Upper lobe of left lung (tissue), 4 donors: Measurements from ENCODE around the gene ZNRF1.

ENCODE experiments used
- CTCF ChIP-seq, 6 experiments: fragments of 450-650 bp in 4 of 6; fragments of 200-600 bp in 2 of 6; sonication (generic) in 2 of 6; IDR thresholded peaks; one replicate each; pipeline ENCODE4 v1.5.1; 2016 to 2019; ENCODE audit warnings: antibody characterized with exemption in 6 of 6
- EP300 ChIP-seq, 4 donors: sonication (generic); formaldehyde crosslinking; IDR thresholded peaks; one replicate each; pipeline ENCODE4 v1.5.1; 2017; ENCODE audit warnings: antibody characterized with exemption in 4 of 4, control low read depth in 2 of 4
- POLR2A ChIP-seq, 4 donors: fragments of 450-650 bp; IDR thresholded peaks; one replicate each; pipeline ENCODE4 v1.5.1; 2016 to 2017; ENCODE audit warnings: antibody characterized with exemption in 4 of 4, mild to moderate bottlenecking in 2 of 4

- peak in 1 of 6 experiments; percentile 18 for TF ChIP-seq CTCF (IDR thresholded peaks at IDR 0.05)
- no peak for TF ChIP-seq POLR2A (IDR thresholded peaks at IDR 0.05)
- no peak for TF ChIP-seq EP300 (IDR thresholded peaks at IDR 0.05)
These were observed 131.4 kb downstream of the ZNRF1 start for GRCh38 chr16:75130150-75130771.
